Left cardiac atrium (tissue), 4 donors: ENCODE data around the gene CGAS. TPM values are rescaled to one million over a fixed set of nuclear protein-coding genes. Genes with fewer than 3 reads are reported as not detected.
"Not testable (repeated sequence)": the region's sequence is repeated elsewhere in the genome, so short reads cannot be mapped to it uniquely, and the experiment has no call there.

ENCODE experiments used
- ATAC-seq, 2 donors: fragments of 200-7000 bp; cut with Tn5 transposase; one replicate each; pipeline ENCODE4 v1.9.1; 2020; ENCODE audit warnings: mild to moderate bottlenecking in 2 of 2, moderate library complexity in 2 of 2
- DNase-seq: peaks from one replicate; pipeline ENCODE4 v3.0.0-alpha.2; 2020
- intact Hi-C, 2 donors: fragments of 100-400 bp; cut with DNase I; formaldehyde crosslinking; loops; one replicate each; pipeline versions ENCODE4 v1.14.1 to v1.15.1; 2022 to 2023
- long read RNA-seq: library from polyadenylated mRNA; unstranded; transcript quantifications from one replicate; pipeline ENCODE4 v2.0.0, GENCODE V29; 2021
- total RNA-seq, 2 donors: library from RNA; stranded (reverse); fragmentation: NEBNext Ultra II Directional; extraction: Animal tissue kit (Norgen Biotek cat#: 25700); gene quantifications; one replicate each; pipeline ENCODE4 v1.2.1, GENCODE V29; 2021
- donor health status: DM: no; HTN: yes; CAD: no.
- donor health status: DM: no; HTN: yes; CAD: no; lungs with severe emphysema.
- donor health status: DM: yes; HTN: yes; CAD: no.
- donor health status: Dilated cardiomyopathy.

CGAS gene
- total RNA-seq: 1 to 10 TPM; 2.0 to 2.2 TPM
- long read RNA-seq: 0 reads

DNA sequence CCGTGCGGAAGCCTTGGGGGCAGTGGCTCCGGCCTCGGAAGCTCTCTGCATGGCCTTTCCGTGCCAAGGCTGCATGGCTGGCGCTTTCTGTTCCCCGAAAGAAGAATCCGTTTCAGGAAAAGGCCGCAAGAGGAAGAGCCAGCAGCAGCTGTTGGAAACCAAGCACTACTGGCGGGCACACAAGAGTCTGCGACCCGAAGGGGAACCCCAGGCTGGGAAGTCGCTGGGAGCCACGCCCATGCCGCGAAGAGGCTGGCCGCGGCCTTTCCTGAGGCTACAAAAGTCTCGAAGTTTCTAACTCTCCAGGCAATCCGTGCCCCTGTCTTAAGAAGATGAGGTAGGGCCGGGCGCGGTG, at the start of gene CGAS:
TSS of gene CGAS (minus strand) at position 191 of the 355 bp plus-strand sequence. CDS start at position 75, 116 bp downstream.
- DNase-seq (peak; percentile 85), ATAC-seq (peak; percentile 92)
- intact Hi-C loops: no loop called here

DNA sequence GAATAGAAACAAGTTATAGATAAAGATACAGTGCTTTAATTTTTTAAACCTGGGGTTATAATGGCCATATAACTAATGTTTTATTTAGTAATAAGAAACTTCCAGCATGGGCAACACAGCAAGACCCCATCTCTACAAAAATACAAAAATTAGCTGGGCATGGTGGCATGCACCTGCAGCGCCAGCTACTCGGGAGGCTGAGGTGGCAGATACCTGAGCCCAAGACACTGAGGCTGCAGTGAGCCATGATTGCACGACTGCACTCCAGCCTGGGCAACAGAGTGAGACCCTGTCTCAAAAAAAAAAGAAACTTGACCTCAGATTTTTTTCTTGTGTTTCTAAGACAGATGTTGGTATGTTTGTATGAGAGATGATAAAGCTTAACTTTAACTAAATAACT, 45.8 kb upstream of the CGAS start:
- DNase-seq: no peak
- intact Hi-C loops: loop anchor here in 1 of 2 donors (5.0 kb wide), 1 partner anchor 129 kb away; no protein-coding TSS in a partner anchor
- ATAC-seq: no peak

DNA sequence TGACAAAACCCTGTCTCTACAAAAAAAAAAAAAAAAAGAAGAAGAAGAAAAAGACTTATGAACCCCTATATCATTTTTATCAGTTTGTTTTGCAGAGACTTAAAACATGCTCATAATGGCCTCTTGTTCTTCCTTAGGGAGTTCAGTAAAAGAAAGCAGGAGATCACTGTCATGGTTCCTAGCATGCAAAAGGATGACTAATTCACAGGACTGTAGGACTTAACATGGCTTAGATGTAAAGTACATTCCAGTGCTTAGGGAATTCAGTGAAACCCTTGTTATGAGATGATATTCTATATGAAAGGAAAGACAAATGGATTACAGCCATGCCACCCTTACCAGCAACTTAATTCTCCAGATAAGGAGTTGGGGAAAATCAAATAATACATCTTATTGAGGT, 39.3 kb upstream of the CGAS start:
- DNase-seq (no peak), ATAC-seq (no peak)
- intact Hi-C loops: no loop called here

DNA sequence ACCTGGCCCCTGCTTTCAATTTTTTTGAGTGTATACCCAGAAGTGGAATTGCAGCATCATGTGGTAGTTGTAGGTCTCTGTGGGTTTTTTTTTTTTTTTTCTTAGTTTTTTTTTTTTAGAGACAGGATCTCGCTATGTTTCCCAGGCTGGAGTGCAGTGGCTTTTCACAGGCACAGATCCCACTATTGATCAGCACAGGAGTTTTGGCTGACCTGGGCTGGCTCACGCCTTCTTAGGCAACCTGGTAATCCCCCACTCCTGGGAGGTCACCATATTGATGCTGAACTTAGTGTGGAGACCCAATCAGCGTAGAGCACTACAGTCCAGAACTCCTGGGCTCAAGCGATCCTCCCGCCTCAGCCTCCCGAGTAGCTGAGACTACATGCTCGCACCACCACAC, 35.4 kb upstream of the CGAS start:
- ATAC-seq (no peak), DNase-seq (no peak)
- intact Hi-C loops: no loop called here

DNA sequence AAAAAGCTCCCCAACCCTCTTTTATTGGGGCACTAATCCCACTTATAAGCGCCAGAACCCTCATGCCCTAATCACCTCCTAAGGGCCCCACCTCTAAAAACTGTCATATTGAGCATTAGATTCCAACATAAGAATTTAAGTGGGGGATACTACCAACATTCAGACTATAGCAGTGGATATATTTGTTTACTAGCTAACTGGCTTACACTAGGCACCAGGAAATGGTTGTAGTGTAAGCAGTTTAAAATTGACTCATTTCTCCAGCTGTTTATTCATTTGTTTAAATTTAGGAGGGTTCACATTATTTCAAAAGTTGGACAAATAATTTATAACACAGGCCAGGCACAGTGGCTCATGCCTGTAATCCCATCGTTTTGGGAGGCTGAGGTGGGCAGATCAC, 32.3 kb upstream of the CGAS start:
- ATAC-seq: no peak
- no peak for DNase-seq
- intact Hi-C loops: no loop called here

DNA sequence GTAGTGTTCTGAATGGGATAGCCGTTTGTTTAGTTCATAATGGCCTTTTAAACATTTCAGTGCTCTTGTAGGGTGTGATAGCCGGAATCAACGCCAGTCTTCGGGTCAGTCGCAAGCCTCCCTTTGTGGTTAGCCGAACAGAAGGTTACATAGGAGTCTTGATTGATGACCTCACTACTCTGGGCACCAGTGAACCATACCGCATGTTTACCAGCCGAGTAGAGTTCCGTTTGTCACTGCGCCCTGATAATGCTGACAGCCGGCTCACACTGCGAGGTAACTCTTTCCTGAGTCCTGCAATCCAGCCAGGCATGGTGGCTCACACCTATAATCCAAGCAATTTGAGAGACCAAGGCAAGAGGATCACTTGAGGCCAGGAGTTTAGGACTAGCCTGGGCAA, 29.9 kb upstream of the CGAS start:
- intact Hi-C loops: no loop called here
- DNase-seq: no peak
- ATAC-seq: no peak

DNA sequence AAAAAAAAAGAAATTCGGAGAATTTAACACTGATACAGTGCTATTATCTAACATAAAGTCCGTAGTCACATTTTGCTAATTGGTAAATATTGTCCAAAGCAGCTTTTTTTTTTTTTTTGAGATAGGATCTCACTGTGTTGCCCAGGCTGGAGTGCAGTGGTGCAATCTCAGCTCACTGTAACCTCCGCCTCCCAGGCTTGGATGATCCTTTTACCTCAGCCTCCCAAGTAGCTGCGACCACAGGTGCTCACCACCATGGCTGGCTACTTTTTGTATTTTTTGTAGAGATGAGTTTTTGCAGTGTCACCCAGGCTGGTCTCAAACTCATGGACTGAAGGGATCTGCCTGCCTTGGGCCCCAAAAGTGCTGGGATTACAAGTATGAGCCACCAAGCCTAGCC, 25.3 kb upstream of the CGAS start:
- intact Hi-C loops: no loop called here

DNA sequence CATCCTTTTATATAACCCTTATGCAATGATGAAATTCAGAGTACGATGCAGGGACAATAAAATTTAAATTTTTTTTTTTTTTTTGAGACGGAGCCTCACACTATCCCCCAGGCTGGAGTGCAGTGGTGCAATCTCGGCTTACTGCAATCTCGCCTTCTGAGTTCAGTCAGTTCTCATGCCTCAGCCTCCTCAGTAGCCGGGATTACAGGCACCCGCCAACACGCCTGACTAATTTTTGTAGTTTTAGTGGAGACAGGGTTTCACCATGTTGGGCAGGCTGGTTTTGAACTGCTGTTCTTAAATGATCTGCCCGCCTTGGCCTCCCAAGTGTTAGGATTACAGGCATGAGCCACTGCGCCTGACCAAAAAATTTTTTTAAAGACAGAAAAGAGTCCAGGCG, 24.6 kb upstream of the CGAS start:
- intact Hi-C loops: no loop called here
- no peak for ATAC-seq
- DNase-seq: no peak

More for the DNA sequence above, 25.3 kb upstream of the CGAS start:
- DNase-seq (no peak), ATAC-seq (no peak)

DNA sequence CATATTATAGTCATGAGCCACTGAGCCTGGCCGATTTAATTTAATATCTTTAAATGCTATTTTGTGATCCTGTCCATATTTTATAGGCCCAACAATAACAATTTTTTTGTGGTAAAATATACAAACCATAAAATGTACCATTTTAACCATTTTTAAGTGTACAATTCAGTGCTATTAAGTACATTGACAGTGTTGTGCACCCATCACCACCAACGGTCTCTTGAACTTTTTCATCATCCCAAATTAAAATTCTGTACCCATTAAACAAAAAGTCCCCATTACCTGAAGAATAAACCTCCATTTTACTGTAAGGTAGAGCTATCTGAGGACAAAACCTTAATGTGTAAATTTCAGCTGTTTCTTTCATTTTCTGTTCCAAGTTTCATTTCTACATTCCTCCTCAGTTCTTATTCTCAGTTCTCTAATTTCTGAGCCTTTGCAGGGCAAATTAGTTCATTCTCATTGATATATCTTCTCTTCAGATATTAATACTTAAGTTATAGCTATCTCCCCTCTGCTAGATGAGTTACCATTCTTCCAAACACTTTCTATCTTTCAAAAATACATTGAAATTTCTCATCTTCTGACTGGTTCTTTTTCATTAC, 19.7 kb upstream of the CGAS start:
- DNase-seq (no peak), ATAC-seq (no peak)
- intact Hi-C loops: no loop called here

DNA sequence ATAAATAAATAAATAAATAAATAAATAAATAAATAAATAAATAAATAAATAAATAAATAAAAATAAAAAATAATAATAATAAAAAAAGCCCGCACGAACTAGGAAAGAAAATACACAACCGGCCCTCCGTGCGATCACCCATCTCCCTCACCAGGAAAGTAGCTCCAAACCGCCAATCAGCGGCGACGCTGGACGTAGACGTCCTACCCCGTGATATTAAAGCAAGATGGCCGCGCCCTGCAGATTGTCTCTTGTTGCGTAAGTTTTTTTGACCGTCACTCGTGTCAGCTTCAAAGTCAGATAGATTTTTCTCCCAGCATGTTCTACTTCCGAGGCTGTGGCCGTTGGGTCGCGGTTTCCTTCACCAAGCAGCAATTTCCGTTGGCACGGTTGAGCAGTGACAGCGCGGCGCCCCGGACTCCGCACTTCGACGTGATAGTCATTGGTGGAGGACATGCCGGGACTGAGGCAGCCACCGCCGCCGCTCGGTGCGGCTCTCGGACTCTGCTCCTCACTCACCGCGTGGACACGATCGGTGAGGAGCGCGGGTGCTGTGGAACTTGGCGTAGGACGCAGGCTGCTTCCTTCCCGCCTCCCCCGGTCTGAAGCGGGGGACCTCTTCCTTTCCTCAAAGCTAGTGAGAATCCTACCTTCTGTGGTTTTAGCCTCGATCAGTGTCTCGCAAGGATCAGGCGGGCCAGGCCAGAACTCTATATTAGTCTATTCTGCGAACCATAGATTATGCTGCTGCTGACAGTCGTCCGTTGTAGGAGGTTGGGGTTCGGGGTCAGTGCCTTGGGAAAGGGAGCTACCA, 9.6 kb upstream of the CGAS start, which contains the start of gene MTO1:
TSS of gene MTO1 (plus strand) at position 201 of the 814 bp plus-strand sequence. CDS start at position 319, 118 bp downstream.
- ATAC-seq: peak; percentile 98
- DNase-seq: peak; percentile 94
- intact Hi-C loops: no loop called here

DNA sequence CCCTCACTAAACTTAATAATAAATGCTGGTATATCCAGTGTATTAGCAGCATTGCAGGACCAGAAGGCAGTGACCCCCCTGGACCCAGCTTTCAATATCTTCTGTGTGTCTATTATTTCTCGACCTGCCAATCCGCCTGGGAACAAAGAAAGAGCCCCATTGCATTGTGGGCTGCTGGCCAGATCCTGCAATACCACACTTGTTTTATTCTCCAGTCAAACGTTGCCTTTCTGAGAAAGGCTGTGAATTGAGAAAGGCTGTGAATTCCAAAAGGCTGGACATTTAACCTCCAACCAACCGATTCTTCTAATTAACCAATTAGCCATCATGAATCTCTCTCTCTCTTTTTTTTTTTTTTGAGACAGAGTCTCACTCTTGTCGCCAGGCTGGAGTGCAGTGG, 8.0 kb upstream of the CGAS start:
- intact Hi-C loops: no loop called here
- DNase-seq (no peak), ATAC-seq (no peak)

DNA sequence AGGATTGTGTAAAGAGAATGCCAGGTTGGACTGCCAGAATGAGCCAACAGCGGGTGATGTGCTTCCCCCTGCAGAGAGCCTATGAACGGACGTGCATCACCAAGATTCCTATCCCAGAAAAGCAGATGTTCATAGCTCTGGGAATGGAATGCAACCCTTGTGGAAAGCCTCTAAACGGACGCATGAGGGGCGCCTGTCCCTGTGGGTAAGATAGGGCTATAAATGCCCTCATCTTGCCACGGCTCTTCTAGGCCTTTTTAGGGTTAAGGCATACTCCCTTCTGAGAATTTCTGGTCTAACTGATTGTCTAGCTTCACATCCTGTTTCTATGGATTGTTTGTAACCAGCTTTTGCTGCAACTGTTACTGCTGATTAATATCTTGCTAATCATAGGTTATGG, 7.4 kb upstream of the CGAS start:
- ATAC-seq, DNase-seq, intact Hi-C loops: not testable (repeated sequence)

DNA sequence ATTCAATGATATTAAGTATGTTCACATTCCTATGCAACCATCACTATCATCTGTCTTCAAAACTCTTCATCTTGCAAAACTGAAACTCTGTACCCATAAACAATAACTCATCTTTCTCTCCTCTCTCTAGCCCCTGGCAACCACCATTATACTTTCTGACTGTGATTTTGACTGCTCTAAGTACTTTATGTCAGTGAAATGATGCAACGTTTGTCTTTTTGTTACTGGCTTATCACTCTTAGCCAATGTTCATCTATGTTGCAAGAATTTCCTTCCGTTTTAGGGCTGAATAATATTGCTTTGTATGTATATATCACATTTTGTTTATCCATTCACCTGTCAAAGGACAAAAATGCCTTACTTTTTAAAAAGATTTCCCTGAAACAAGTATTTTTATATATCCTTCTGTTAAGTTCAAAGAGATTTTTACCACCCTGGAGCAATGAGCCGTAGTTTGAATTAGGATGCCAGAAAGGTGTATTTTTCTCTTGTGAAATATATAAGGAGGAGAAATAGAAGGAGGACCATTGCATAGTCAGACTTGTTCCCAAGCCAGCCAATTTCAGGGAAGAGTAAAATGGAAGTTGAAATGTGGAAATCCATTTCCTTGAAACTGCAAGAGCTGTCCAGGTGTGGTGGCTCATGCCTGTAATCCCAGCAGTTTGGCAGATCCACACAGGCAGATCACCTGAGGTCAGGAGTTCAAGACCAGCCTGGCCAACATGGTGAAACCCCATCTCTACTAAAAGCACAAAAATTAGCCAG, 4.0 kb upstream of the CGAS start:
- intact Hi-C loops: no loop called here

DNA sequence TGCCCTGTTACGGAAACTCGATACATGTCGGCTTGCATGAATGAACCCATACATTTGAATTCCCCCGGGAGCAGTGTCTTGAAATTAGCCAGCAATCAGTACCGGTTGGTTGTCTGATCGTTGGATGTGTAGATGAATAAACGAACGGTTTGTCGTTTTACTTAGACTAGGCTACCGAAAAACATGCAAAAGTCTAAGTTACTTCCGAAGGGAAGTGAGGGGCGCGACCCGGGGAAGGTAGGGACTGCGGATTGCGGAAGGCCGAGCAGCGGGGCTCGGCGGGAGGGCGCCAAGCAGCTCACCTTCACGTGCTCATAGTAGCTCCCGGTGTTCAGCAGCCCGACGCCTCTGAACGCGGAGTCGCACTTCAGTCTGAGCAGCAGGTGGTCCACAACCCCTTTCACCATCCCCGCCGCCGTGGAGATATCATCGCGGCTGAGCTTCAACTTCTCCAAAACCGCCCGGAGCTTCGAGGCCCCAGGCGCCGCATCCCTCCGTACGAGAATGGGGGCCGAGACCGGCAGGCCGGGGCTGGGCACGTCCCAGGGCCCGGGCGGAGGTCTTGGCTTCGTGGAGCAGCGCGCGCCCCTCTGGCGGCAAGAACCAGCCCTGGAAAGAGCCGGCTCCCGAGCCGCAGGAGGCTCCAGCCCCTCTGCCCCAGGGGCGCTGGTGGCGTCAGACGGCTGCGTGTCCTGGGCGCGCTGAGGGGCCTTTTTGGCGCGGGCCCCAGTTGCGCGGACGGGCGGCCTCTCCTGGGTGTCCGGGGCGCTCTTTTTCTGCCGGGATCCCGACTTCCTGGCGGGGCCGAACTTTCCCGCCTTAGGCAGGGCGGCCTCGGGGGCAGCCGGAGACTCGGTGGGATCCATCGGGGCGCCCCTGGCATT, 632 bp downstream of the CGAS start:
- DNase-seq (peak; percentile 40), ATAC-seq (peak; percentile 66 to 71)
- intact Hi-C loops: no loop called here

More for the DNA sequence above, 4.0 kb upstream of the CGAS start:
- DNase-seq (no peak), ATAC-seq (peak in 1 of 2 donors; percentile 21)

DNA sequence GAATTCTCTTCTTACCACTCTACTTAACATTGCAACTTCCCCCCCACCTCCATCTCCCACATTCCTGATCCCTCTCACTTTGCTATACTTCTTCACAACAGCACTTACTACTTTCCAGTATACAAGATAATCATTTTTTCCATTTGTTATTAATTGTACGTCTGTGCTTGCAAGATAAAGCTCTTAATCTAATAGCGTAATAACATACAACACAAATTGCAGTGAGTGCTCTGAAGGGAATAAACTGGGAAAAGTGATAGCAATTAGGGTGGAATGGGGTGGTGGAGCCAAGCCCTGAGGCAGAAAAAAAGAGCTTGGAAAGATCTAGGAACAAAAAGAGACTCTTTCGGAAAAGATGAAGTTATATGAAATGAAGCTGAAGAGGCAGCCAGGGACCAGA, 8.5 kb downstream of the CGAS start:
- no peak for ATAC-seq

DNA sequence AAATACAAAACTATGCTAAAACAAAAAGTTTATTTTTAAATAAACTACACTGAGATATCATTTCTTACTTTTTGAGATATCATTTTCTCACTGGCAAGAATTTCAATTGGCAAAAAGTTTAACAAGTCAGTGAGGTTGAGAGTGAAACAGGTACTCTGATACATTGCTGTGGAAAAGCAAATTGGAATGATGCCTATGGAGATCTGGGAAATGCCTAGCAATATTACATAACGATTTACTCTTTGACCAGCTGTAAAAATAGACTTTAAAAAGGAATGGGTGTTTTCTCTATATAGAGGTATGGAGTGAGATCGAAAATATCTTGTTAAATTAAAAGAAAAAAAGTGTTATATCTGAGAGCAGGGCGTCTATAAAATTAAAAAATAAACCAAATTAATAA, 16.9 kb downstream of the CGAS start:
- DNase-seq (no peak), ATAC-seq (no peak)
- intact Hi-C loops: no loop called here

More for the DNA sequence above, 8.5 kb downstream of the CGAS start:
- no peak for DNase-seq
- intact Hi-C loops: no loop called here

DNA sequence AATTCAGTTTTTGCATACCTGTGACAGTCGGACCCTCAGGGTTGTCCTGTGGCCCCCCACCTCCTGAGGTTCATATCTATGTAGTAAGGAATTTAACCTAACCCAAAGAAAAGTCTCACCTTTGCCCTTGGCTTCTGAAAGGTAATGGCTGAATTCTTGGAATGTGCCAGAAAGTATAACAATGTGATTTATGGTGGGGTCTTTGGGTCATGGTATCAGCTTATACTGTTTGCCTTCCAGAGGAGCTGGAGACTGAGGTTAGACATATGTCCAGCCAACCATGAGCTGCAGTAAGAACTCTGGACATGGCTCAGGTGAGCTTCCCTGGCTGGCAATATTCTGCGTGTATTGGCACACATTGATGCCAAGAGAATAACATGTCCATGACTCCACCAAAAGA, 30.6 kb downstream of the CGAS start:
- ATAC-seq (no peak), DNase-seq (no peak)
- intact Hi-C loops: no loop called here

DNA sequence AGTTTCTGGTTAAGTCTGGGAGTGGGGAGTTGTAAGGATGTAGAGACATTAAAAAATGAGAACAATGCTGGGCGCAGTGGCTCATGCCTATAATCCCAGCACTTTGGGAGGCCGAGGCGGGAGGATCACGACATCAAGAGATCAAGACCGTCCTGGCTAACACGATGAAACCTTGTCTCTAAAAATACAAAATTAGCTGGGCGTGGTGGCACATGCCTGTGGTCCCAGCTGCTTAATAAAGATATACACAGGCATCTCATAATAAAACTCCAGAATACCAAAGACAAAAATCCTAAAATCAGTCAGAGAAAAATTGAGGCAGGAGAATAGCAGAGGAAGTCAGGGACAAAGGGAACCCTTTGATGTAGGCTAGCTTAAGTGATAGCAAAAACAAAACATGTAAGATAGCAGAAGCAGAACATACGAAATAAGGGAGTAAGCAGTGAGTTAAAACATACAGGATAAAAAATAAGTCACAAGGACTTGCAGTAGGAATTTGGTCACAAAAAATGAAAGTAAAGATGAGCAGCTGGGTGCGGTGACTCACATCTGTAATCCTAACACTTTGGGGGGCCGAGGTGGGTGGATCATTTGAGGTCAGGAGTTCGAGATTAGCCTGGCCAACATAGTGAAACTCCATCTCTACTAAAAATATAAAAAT, 33.9 kb downstream of the CGAS start:
- intact Hi-C loops: no loop called here
- ATAC-seq (no peak), DNase-seq (no peak)

DNA sequence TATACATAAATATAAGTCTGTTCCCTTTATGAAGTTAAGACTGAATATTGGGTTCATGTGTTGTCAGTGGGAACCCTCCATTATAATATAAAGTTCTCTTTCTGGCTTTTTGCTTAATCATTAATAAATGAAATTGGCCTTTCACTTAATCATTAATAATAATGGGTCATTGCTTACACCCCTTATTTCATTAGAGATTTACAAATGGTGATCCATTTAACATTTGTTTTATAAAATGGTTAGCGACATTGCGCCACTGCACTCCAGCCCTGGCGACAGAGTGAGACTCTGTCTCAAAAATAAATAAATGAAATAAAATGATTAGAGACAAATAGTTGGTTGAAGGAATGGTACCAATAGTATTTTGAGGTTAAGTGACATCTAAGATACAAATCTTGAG, 39.0 kb downstream of the CGAS start:
- ATAC-seq (no peak), DNase-seq (no peak)
- intact Hi-C loops: no loop called here
